ENCODE results near the gene RHBDL2. TPM values are rescaled to one million over a fixed set of nuclear protein-coding genes. Genes with fewer than 3 reads are reported as not detected.
"Not testable (repeated sequence)": the region's sequence is repeated elsewhere in the genome, so short reads cannot be mapped to it uniquely, and the experiment has no call there.

Gene RHBDL2
- total RNA-seq, 1 donor: 0.72 TPM

DNA sequence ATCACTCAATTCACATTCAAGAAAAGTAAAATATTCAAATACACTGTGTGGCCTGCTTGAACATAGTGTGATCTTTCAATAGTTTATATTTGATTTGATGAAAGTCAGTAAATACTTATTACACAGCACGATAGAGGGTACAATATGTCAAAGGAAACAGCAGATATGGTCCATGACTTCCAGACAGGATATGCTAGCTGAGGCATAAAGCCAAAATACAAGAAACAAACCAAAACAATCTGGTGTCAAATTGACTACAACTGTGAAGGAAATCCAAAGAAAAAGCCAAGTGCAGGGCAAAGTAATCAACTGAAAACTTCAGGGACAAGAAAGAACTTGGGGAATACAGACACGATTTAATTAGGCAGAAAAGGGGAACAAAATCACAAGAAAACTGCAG, 101.3 kb downstream of the RHBDL2 start:
- no peak overlapping the region for H2AFZ ChIP-seq (ENCODE audit: low read length)
- no peaks in the 10 kb centered on the region for H3K9me3 ChIP-seq (ENCODE audit: low read depth, low read length)
- no peak overlapping the region for H3K27ac ChIP-seq (ENCODE audit: low read depth, low read length)
- H3K36me3 ChIP-seq (ENCODE audit: insufficient read depth, low read length): peaks cover 40% of the 10 kb centered on the region
- no peak overlapping the region for H3K4me2 ChIP-seq (ENCODE audit: insufficient read depth, low read length)
- no peak for TF ChIP-seq CTCF (IDR thresholded peaks at IDR 0.05; ENCODE audit: extremely low read depth, low read depth, low read length)
- H4K20me1 ChIP-seq (ENCODE audit: insufficient read depth, low read length): peaks cover 8% of the 10 kb centered on the region
- peaks cover 46% of the 10 kb centered on the region for H3K79me2 ChIP-seq (ENCODE audit: insufficient read depth, low read length)
- H3K27me3 ChIP-seq (ENCODE audit: insufficient read depth, low read length): no peaks in the 10 kb centered on the region
- H3K4me3 ChIP-seq (ENCODE audit: insufficient read depth, low read length): no peak overlapping the region
- no peak for DNase-seq (ENCODE audit: insufficient read length, low spot score, missing footprints)
- no peaks in the 10 kb centered on the region for H3K4me1 ChIP-seq (ENCODE audit: insufficient read depth, low read length)

DNA sequence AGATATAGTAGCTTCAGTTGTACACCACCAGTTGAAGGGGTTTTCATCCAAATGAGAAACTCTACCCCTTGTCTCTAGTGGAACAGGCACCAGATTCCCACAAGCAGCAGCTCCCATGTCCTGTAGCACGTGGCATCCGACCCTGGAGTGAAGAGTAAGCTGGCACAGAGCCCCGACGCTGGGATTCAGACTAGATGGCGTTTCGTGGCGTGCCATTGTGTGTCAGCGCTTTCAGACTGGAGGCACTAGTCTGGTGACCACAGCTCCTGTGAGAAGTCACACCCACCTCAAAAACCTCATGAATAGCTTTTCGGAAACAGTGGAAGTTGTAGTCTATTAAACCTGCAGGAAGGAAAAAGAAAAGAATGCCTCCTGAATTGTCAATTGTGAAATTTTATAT, 102.3 kb downstream of the RHBDL2 start:
- Histone ChIP-seq H3K4me2 (ENCODE audit: insufficient read depth, low read length) (no peak overlapping the region), H3K27ac (ENCODE audit: low read depth, low read length) (no peak overlapping the region), H2AFZ (ENCODE audit: low read length) (no peak overlapping the region), H3K4me3 (ENCODE audit: insufficient read depth, low read length) (no peak overlapping the region), H3K36me3 (ENCODE audit: insufficient read depth, low read length) (peaks cover 39% of the 10 kb centered on the region), H3K27me3 (ENCODE audit: insufficient read depth, low read length) (no peaks in the 10 kb centered on the region), H3K4me1 (ENCODE audit: insufficient read depth, low read length) (no peaks in the 10 kb centered on the region), H3K79me2 (ENCODE audit: insufficient read depth, low read length) (peaks cover 37% of the 10 kb centered on the region), H4K20me1 (ENCODE audit: insufficient read depth, low read length) (peaks cover 8% of the 10 kb centered on the region), H3K9me3 (ENCODE audit: low read depth, low read length) (no peaks in the 10 kb centered on the region)
- TF ChIP-seq CTCF (IDR thresholded peaks at IDR 0.05; ENCODE audit: extremely low read depth, low read depth, low read length): no peak
- no peak for DNase-seq (ENCODE audit: insufficient read length, low spot score, missing footprints)

DNA sequence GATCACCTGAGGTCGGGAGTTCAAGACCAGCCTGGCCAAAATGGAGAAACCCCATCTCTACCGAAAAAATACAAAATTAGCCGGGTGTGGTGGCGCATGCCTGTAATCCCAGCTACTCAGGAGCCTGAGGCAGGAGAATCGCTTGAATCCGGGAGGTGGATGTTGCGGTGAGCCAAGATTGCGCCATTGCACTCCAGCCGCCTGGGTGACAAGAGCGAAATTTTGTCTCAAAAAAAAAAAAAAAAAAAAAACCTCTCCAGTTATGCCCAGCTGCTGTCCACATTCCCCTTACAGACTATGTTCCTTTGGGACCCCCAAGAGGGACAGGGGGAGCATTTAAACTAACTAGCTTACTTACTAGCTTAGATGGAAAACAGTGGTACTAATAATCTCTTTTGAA, 105.3 kb downstream of the RHBDL2 start:
- H3K4me1 ChIP-seq (ENCODE audit: insufficient read depth, low read length); H2AFZ ChIP-seq (ENCODE audit: low read length); H3K4me2 ChIP-seq (ENCODE audit: insufficient read depth, low read length); H4K20me1 ChIP-seq (ENCODE audit: insufficient read depth, low read length); H3K27ac ChIP-seq (ENCODE audit: low read depth, low read length); H3K4me3 ChIP-seq (ENCODE audit: insufficient read depth, low read length); DNase-seq (ENCODE audit: insufficient read length, low spot score, missing footprints); H3K9me3 ChIP-seq (ENCODE audit: low read depth, low read length); H3K27me3 ChIP-seq (ENCODE audit: insufficient read depth, low read length): not testable (repeated sequence)
- H3K79me2 ChIP-seq (ENCODE audit: insufficient read depth, low read length): peaks cover 15% of the 10 kb centered on the region
- peaks cover 27% of the 10 kb centered on the region for H3K36me3 ChIP-seq (ENCODE audit: insufficient read depth, low read length)

Small RNAs within 50 kb of the gene (small RNA-seq; reads per million reads assigned to genes)
- gene GJA9-MYCBP (not detected), gene RF00019 (not detected), gene RNU6-605P (not detected)

Other genes with a start within 250 kb of the RHBDL2 start
- 57.9 and 64.5 TPM in 2 replicates for gene RRAGC, start 82.1 kb downstream of the RHBDL2 start, total RNA-seq
- 2.1 and 2.5 TPM in 2 replicates for gene MYCBP, start 68.5 kb downstream of the RHBDL2 start, total RNA-seq
- gene GJA9, start 60.2 kb downstream of the RHBDL2 start, total RNA-seq: not detected in 2 replicates
- gene AKIRIN1, start 49.4 kb upstream of the RHBDL2 start, total RNA-seq: 35.1 and 42.1 TPM in 2 replicates
- 240 and 243 TPM in 2 replicates for gene NDUFS5, start 84.5 kb upstream of the RHBDL2 start, total RNA-seq

Measured in osteoblast (primary cell).